ENCODE results near the gene WWP2. TPM values are rescaled to one million over a fixed set of nuclear protein-coding genes. Genes with fewer than 3 reads are reported as not detected.
A peak's percentile ranks its signal among the peaks of the same experiment; 100 is the strongest.

The WWP2 gene
- total and polyA plus RNA-seq, 7 donors = 11.4 to 59.0 (median 23.9) TPM

DNA sequence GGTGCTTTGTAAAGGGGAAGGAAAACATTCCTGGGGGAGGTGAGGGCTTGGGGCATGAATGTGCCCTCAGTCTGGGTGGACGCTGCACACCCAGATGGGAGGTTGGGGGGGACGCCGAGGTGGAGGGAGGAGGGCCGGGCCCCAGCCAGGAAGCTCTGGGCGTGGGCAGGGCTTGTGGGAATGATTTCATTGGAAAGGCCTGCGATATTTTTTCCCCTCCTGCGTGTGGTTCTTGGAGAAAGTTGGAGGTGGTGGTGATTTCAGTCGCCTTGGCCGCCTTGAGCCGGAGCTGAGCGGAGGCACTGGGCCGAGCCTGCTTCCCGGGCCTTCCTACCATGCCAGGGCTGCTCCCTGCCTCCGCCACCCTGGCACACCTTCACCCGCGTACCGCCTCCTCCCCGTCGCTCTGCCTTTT, 162.7 kb downstream of the WWP2 start:
- TF ChIP-seq POLR2AphosphoS5 (IDR thresholded peaks at IDR 0.05) (peak in 1 of 4 donors; percentile 28), CTCF (IDR thresholded peaks at IDR 0.05) (no peak)
- Histone ChIP-seq H3K4me3 (peak overlapping the region in 2 of 4 donors; percentile 25 to 29), H3K27me3 (no peaks in the 10 kb centered on the region), H3K27ac (peak overlapping the region; percentile 65 to 73 (median 70)), H3K4me1 (peaks cover 0 to 28% (median 13%) of the 10 kb centered on the region in 4 donors), H3K9me3 (no peaks in the 10 kb centered on the region), H3K36me3 (peaks cover 0 to 5% (median 2%) of the 10 kb centered on the region in 4 donors)
- peak; percentile 74 for DNase-seq
- 85 to 93% methylated on average over 19 of the region's 19 CpGs for WGBS, 2 donors
- intact Hi-C loops (cut with DNase I) = no loop called here

GRCh38 chr16:69925311-69925710, 163.2 kb downstream of the WWP2 start:
- WGBS, 2 donors = 83 to 88% methylated on average over 8 of the region's 8 CpGs

DNA sequence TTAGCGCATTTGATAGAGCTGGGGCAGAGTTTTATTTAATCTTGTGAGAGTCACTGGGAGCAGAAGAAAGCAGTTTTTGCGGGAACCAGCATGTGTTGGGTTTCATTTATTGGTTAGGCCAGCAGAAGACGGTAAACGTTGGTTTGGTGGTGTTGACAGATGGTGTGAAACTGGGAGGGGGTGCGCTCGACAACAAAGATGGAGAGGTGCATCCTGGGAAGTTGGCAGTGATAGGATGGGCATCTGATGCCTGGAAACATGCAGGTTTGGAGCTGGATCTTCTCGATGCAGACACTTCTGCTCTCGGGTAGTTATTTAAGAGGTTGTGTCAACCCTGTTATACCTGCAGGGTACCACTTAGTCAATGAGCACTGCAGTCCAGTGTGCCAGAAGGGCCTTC, 164.1 kb downstream of the WWP2 start:
- H3K4me1 ChIP-seq = peaks cover 0 to 28% (median 13%) of the 10 kb centered on the region in 4 donors
- peaks cover 0 to 15% (median 4%) of the 10 kb centered on the region in 4 donors for H3K36me3 ChIP-seq
- H3K27ac ChIP-seq = peak overlapping the region in 2 of 4 donors; percentile 70 to 73
- no peak overlapping the region for H3K4me3 ChIP-seq
- H3K27me3 ChIP-seq = no peaks in the 10 kb centered on the region
- TF ChIP-seq EP300 (IDR thresholded peaks at IDR 0.05) = no peak
- TF ChIP-seq CTCF (IDR thresholded peaks at IDR 0.05) = no peak
- no peak for TF ChIP-seq POLR2AphosphoS5 (IDR thresholded peaks at IDR 0.05)
- TF ChIP-seq POLR2A (IDR thresholded peaks at IDR 0.05) = no peak
- 89 to 91% methylated on average over 8 of the region's 8 CpGs for WGBS, 2 donors
- intact Hi-C loops (cut with DNase I) = no loop called here
- H3K9me3 ChIP-seq = no peaks in the 10 kb centered on the region
- no peak for DNase-seq

More at GRCh38 chr16:69925311-69925710, 163.2 kb downstream of the WWP2 start:
- peaks cover 0 to 28% (median 13%) of the 10 kb centered on the region in 4 donors for H3K4me1 ChIP-seq
- no peaks in the 10 kb centered on the region for H3K27me3 ChIP-seq
- TF ChIP-seq POLR2A (IDR thresholded peaks at IDR 0.05) = no peak
- no peak for TF ChIP-seq POLR2AphosphoS5 (IDR thresholded peaks at IDR 0.05)
- TF ChIP-seq EP300 (IDR thresholded peaks at IDR 0.05) = no peak
- TF ChIP-seq CTCF (IDR thresholded peaks at IDR 0.05) = no peak
- no peak for DNase-seq
- intact Hi-C loops (cut with DNase I) = no loop called here
- peak overlapping the region in 2 of 4 donors; percentile 25 to 29 for H3K4me3 ChIP-seq
- H3K9me3 ChIP-seq = no peaks in the 10 kb centered on the region
- H3K27ac ChIP-seq = peak overlapping the region; percentile 65 to 73 (median 70)
- peaks cover 0 to 7% (median 2%) of the 10 kb centered on the region in 4 donors for H3K36me3 ChIP-seq

DNA sequence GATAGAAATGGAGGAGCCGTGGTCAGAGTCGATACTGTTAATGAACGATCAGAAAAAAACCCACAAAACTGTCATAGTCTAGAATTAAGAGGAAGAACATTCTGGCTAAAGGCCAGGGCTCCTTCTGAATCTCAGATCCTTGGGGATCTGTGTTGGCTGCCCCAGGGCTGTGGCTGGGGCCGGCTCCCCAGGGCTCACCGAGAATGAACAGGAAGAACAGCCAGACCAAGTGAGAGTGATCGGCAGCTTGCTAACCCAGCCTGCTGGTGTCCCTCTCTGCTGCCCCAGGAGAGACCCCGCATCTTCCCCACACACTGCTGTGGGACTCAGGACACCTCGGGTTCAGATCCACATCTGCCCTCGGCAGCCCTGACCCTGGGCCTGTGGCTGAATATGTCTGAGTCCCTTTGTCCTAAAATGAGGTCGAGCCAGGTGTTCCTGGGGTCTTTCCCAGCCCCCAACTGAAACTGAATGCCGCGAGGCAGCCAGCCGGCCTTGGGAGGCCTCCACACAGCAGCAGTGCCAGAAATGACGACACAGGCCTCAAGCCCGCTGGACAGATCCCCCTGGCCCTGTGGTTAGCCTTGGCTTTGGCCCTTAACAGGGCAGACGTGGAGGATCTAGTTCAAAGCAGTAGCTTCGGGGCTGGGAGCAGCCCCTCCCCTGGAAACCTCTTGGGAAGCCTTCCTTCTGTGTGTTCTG, 165.1 kb downstream of the WWP2 start:
- intact Hi-C loops (cut with DNase I) = no loop called here

More for the DNA sequence above, 165.1 kb downstream of the WWP2 start:
- Histone ChIP-seq H3K9me3 (no peaks in the 10 kb centered on the region), H3K36me3 (peaks cover 0 to 25% (median 9%) of the 10 kb centered on the region in 4 donors), H3K27me3 (no peaks in the 10 kb centered on the region), H3K4me1 (peaks cover 0 to 28% (median 13%) of the 10 kb centered on the region in 4 donors), H3K27ac (peak overlapping the region; percentile 8 to 70 (median 39)), H3K4me3 (peak overlapping the region in 2 of 4 donors; percentile 11 to 23)
- TF ChIP-seq CTCF (IDR thresholded peaks at IDR 0.05) (no peak), POLR2A (IDR thresholded peaks at IDR 0.05) (no peak), POLR2AphosphoS5 (IDR thresholded peaks at IDR 0.05) (no peak), EP300 (IDR thresholded peaks at IDR 0.05) (no peak)
- DNase-seq = peak; percentile 85
- WGBS, 2 donors = 80 to 84% methylated on average over 17 of the region's 17 CpGs

Data from sigmoid colon (tissue), 7 donors.